Testis (tissue), 2 donors: Measurements from ENCODE around the gene DDHD1.
"Not testable (repeated sequence)": the region's sequence is repeated elsewhere in the genome, so short reads cannot be mapped to it uniquely, and the experiment has no call there.

Experiments used
- POLR2A ChIP-seq: fragments of 450-650 bp; IDR thresholded peaks from one replicate; pipeline ENCODE4 v1.6.1; 2017; ENCODE audit warnings: antibody characterized with exemption, mild to moderate bottlenecking, moderate library complexity
- TF ChIP-seq, protein P1 (sequence below), 3 experiments: fragments of 450-650 bp in 2 of 3; fragments of 200-600 bp in 1 of 3; sonication (generic) in 1 of 3; IDR thresholded peaks; one replicate each; pipeline ENCODE4 v1.5.1; 2016 to 2019; ENCODE audit warnings: antibody characterized with exemption in 3 of 3, mild to moderate bottlenecking in 2 of 3, moderate library complexity in 1 of 3

DNA sequence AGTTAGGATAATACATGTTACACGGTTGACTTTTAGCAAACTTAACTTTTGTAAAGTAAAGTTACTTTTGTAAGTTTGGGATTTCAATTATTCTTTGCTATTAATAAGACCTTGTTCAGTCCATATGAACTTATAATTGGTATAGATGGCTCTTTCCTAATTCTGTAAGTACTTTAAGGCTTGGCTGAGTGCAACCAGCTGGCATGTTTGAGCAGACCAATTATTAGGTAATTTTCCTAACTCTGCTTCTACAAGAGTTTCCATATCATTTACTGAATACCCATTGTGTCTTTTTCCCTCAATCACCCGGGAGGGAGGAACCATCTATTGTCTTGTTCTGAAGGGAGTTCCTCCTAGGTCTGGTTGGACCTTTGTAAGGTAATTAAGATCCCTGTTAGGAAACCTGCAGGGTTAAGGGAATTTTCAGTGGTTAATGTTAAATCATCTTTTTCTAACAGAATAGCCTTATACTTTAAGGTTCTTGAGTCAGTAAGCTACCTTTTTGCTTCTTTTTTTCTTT, 26.4 kb upstream of the DDHD1 start:
- TF ChIP-seq POLR2A = not testable (repeated sequence)
- TF ChIP-seq, protein P1, sequence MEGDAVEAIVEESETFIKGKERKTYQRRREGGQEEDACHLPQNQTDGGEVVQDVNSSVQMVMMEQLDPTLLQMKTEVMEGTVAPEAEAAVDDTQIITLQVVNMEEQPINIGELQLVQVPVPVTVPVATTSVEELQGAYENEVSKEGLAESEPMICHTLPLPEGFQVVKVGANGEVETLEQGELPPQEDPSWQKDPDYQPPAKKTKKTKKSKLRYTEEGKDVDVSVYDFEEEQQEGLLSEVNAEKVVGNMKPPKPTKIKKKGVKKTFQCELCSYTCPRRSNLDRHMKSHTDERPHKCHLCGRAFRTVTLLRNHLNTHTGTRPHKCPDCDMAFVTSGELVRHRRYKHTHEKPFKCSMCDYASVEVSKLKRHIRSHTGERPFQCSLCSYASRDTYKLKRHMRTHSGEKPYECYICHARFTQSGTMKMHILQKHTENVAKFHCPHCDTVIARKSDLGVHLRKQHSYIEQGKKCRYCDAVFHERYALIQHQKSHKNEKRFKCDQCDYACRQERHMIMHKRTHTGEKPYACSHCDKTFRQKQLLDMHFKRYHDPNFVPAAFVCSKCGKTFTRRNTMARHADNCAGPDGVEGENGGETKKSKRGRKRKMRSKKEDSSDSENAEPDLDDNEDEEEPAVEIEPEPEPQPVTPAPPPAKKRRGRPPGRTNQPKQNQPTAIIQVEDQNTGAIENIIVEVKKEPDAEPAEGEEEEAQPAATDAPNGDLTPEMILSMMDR (IDR thresholded peaks at IDR 0.05) = not testable (repeated sequence)
